GM12878 (cell line): ENCODE measurements around the gene FAM193A. TPM values are rescaled to one million over a fixed set of nuclear protein-coding genes. Genes with fewer than 3 reads are reported as not detected.

Experiments used
- ATAC-seq: fragments of 200-7000 bp; cut with Tn5 transposase; 3 replicates; pipeline ENCODE4 v1.9.1; 2020; ENCODE audit warnings: mild to moderate bottlenecking, moderate library complexity
- BruUV-seq: library from RNA; stranded (reverse); fragments of 400-500 nt; replicated peaks from 2 replicates; lab custom pipeline; 2021; lab: Mats Ljungman, UMichigan
- CTCF ChIA-PET: fragments of 300-600 bp; sonication (Branson Sonifier 250); formaldehyde crosslinking; extraction: SDS; loops from one replicate; lab custom pipeline; 2021; ENCODE audit warnings: inconsistent platforms; lab: Yijun Ruan, JAX
- POLR2A ChIA-PET: fragments of 350-600 bp; formaldehyde crosslinking; extraction: SDS; loops from one replicate; lab custom pipeline; 2021; ENCODE audit warnings: inconsistent platforms; lab: Charles Lee
- RAD21 ChIA-PET: fragments of 300-600 bp; sonication (Branson Sonifier 250); formaldehyde crosslinking; loops from one replicate; lab custom pipeline; 2023; ENCODE audit warnings: antibody characterized with exemption; ENCODE audit not compliant: unreplicated experiment; lab: Charles Lee
- SMC1A ChIA-PET: fragments of 300-600 bp; sonication (Branson Sonifier 250); formaldehyde crosslinking; loops from one replicate; lab custom pipeline; 2023; ENCODE audit not compliant: unreplicated experiment, uncharacterized antibody; lab: Charles Lee
- DNase-seq: peaks from one replicate; pipeline ENCODE4 v3.0.0-alpha.2; 2011; ENCODE audit warnings: low read depth, low spot score
- FAIRE-seq: peaks from 3 replicates; lab custom pipeline; 2011; peaks lifted over from hg19 to GRCh38; lab: Jason Lieb, UNC
- H2AFZ ChIP-seq: 2 replicates; pipeline ENCODE4 v1.6.0; 2011; ENCODE audit warnings: low read depth, low read length, control low read depth; ENCODE audit not compliant: control insufficient read depth
- H3K27ac ChIP-seq: 2 replicates; pipeline ENCODE4 v1.5.1; 2011; ENCODE audit warnings: control low read depth; ENCODE audit not compliant: control insufficient read depth, insufficient read depth
- H3K27me3 ChIP-seq, 2 experiments: replicated peaks in 1 of 2; 2 replicates each; pipeline versions ENCODE4 v1.6.0 to v1.6.1; 2011; ENCODE audit warnings: low read length in 1 of 2; ENCODE audit not compliant: control insufficient read depth in 2 of 2, insufficient read depth in 2 of 2
- H3K36me3 ChIP-seq, 2 experiments: 2 replicates each; pipeline ENCODE4 v1.5.1; 2011; ENCODE audit warnings: low read length in 1 of 2; ENCODE audit not compliant: control insufficient read depth in 2 of 2, insufficient read depth in 2 of 2
- H3K4me1 ChIP-seq: 2 replicates; pipeline ENCODE4 v1.6.1; 2011; ENCODE audit warnings: mild to moderate bottlenecking, low read length, moderate library complexity, mixed read lengths; ENCODE audit not compliant: control insufficient read depth, insufficient read depth
- H3K4me2 ChIP-seq: 2 replicates; pipeline ENCODE4 v1.6.0; 2011; ENCODE audit warnings: control low read depth; ENCODE audit not compliant: control insufficient read depth, insufficient read depth
- H3K4me3 ChIP-seq: fragments of 200-600 bp; sonication (generic); 2 replicates; pipeline ENCODE4 v1.5.1; 2016
- H3K79me2 ChIP-seq: 2 replicates; pipeline ENCODE4 v1.6.0; 2011; ENCODE audit warnings: low read length; ENCODE audit not compliant: control insufficient read depth, insufficient read depth
- H3K9ac ChIP-seq: 2 replicates; pipeline ENCODE4 v1.8.0; 2011; ENCODE audit warnings: low read length, control low read depth, mixed read lengths; ENCODE audit not compliant: control insufficient read depth, insufficient read depth
- H3K9me3 ChIP-seq: replicated peaks from 3 replicates; pipeline ENCODE4 v1.5.1; 2011; ENCODE audit warnings: mild to moderate bottlenecking, low read length; ENCODE audit not compliant: control insufficient read depth, insufficient read depth
- H4K20me1 ChIP-seq: 2 replicates; pipeline ENCODE4 v1.6.0; 2011; ENCODE audit not compliant: control insufficient read depth, insufficient read depth
- GABPA ChIP-seq: IDR thresholded peaks from 2 replicates; pipeline ENCODE4 v1.6.1; 2014; ENCODE audit warnings: antibody characterized with exemption, low read depth, mild to moderate bottlenecking, inconsistent platforms
- MTA2 ChIP-seq: fragments of 450-650 bp; IDR thresholded peaks from 2 replicates; pipeline ENCODE4 v1.6.1; 2016; ENCODE audit warnings: low read depth, mild to moderate bottlenecking, moderate library complexity
- NFYB ChIP-seq: IDR thresholded peaks from 2 replicates; pipeline ENCODE4 v1.6.1; 2011; ENCODE audit warnings: low read depth, mild to moderate bottlenecking, low read length, improper control_type of control experiment, moderate library complexity; ENCODE audit not compliant: insufficient read depth
- SMAD5 ChIP-seq: IDR thresholded peaks from 2 replicates; pipeline ENCODE4 v1.6.1; 2016; ENCODE audit warnings: antibody characterized with exemption, low read depth
- ZZZ3 ChIP-seq: IDR thresholded peaks from 2 replicates; pipeline ENCODE4 v1.6.1; 2011; ENCODE audit warnings: low read depth; ENCODE audit not compliant: control insufficient read depth, insufficient read length
- WGBS: methylation state at CpG from one replicate; pipeline ENCODE4 v1.1.6; 2016; ENCODE audit warnings: low lambda C conversion rate; ENCODE audit not compliant: insufficient replicate concordance, insufficient coverage; ENCODE audit errors: missing lambda C conversion rate; 5-methylcytosine and 5-hydroxymethylcytosine counted together
- in situ Hi-C: fragments of 300-500 bp; cut with MboI; formaldehyde crosslinking; loops from 9 replicates; pipeline ENCODE4 v1.14.3; 2018; ENCODE audit warnings: mixed read lengths
- intact Hi-C: fragments of 100-400 bp; cut with micrococcal nuclease; formaldehyde crosslinking; loops from one replicate; pipeline ENCODE4 v1.14.2; 2022; ENCODE audit not compliant: unreplicated experiment
- polyA plus RNA-seq, 11 experiments: library from polyadenylated mRNA; depleted of rRNA in 4 of 11; unstranded in 6 of 11; stranded (reverse) in 5 of 11; fragments of >200 nt; fragmentation: Nextera tagmentation in 4 of 11; fragmentation: Illumina TruSeq in 1 of 11; extraction: Ambion mirVana in 4 of 11; extraction: Trizol in 1 of 11; gene quantifications; 1 replicate in 1 of 11; 2 replicates in 10 of 11; pipeline versions ENCODE4 v1.2.1 to v1.2.3, GENCODE V29; 2011 to 2016; ENCODE audit warnings: inconsistent platforms in 2 of 11, missing spikeins in 2 of 11, low read depth in 1 of 11
- total RNA-seq, 4 experiments: library from RNA; depleted of rRNA in 3 of 4; stranded (reverse); fragments of >200 nt in 3 of 4; fragmentation: Illumina TruSeq in 1 of 4; extraction: Trizol in 1 of 4; gene quantifications; 2 replicates each; pipeline versions ENCODE4 v1.2.1 to v1.2.3, GENCODE V29; 2013 to 2021
- TF ChIP-seq, protein P1 (sequence below): fragments of 450-650 bp; formaldehyde crosslinking; IDR thresholded peaks from 2 replicates; pipeline ENCODE4 v1.5.0; 2022; ENCODE audit warnings: mild to moderate bottlenecking, missing genetic modification characterization

Gene FAM193A
- total and polyA plus RNA-seq, 10 of the 15 experiments (the other 5 are each of a cell fraction or from before 2014, with no cell fraction given), result 0.52 to 23.3 (median 7.4) TPM

DNA sequence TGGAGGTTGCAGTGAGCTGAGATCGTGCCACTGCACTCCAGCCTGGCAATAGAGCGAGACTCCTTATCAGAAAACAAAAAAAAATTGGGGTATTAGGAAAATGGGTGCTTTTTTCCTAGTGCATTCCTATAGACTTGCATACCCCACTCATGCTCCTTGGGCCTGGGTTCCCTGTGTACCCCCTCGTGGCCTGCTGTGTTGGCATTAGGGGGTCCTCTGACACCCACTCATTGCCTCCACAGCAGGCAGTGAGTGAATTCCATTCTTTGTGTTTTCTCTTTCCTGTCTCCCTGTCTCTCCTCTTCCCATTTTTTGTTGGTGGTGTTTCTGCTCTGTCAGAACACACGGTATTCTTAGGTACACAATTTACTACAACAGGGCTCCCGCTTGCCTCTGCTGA is 176.9 kb downstream of the FAM193A start:
- POLR2A ChIA-PET, result interaction anchor here (0.7 kb wide), 1 partner anchor 17 kb away, joined by 4 read pairs; no protein-coding TSS in a partner anchor
- intact Hi-C loops, result loop anchor here (5.0 kb wide), 1 partner anchor 34 kb away; no protein-coding TSS in a partner anchor

More for the DNA sequence above, 176.9 kb downstream of the FAM193A start:
- H3K4me3 ChIP-seq, result no peak overlapping the region
- no peaks in the 10 kb centered on the region for H3K9me3 ChIP-seq
- no peak for FAIRE-seq
- H2AFZ ChIP-seq, result no peak overlapping the region
- H3K9ac ChIP-seq, result no peak overlapping the region
- H3K4me2 ChIP-seq, result no peak overlapping the region
- no peaks in the 10 kb centered on the region for H4K20me1 ChIP-seq
- H3K27ac ChIP-seq, result no peak overlapping the region
- no TSS peak for BruUV-seq
- H3K4me1 ChIP-seq, result peaks cover 20% of the 10 kb centered on the region
- H3K79me2 ChIP-seq, result no peaks in the 10 kb centered on the region; the same call in 1 of the 2 replicates
- no peak for TF ChIP-seq ZZZ3
- TF ChIP-seq GABPA, result no peak
- TF ChIP-seq MTA2, result no peak
- TF ChIP-seq, protein P1, sequence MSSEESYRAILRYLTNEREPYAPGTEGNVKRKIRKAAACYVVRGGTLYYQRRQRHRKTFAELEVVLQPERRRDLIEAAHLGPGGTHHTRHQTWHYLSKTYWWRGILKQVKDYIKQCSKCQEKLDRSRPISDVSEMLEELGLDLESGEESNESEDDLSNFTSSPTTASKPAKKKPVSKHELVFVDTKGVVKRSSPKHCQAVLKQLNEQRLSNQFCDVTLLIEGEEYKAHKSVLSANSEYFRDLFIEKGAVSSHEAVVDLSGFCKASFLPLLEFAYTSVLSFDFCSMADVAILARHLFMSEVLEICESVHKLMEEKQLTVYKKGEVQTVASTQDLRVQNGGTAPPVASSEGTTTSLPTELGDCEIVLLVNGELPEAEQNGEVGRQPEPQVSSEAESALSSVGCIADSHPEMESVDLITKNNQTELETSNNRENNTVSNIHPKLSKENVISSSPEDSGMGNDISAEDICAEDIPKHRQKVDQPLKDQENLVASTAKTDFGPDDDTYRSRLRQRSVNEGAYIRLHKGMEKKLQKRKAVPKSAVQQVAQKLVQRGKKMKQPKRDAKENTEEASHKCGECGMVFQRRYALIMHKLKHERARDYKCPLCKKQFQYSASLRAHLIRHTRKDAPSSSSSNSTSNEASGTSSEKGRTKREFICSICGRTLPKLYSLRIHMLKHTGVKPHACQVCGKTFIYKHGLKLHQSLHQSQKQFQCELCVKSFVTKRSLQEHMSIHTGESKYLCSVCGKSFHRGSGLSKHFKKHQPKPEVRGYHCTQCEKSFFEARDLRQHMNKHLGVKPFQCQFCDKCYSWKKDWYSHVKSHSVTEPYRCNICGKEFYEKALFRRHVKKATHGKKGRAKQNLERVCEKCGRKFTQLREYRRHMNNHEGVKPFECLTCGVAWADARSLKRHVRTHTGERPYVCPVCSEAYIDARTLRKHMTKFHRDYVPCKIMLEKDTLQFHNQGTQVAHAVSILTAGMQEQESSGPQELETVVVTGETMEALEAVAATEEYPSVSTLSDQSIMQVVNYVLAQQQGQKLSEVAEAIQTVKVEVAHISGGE (CRISPR knock-in tag), result no peak
- no peak for TF ChIP-seq SMAD5
- no peak for TF ChIP-seq NFYB
- TF ChIP-seq, all 136 proteins: peak for 0
- RAD21 ChIA-PET, result interaction anchor here (0.6 to 0.9 kb wide), 2 partner anchors 17 to 40 kb away, joined by 3 read pairs; no protein-coding TSS in a partner anchor
- no peak for DNase-seq
- no peak for ATAC-seq
- CTCF ChIA-PET, result interaction anchor here (1.2 kb wide), 1 partner anchor 155 kb away, joined by 3 read pairs; no protein-coding TSS in a partner anchor
- H3K36me3 ChIP-seq, result peaks cover 2 to 3% of the 10 kb centered on the region in 2 experiments; a peak in 3 of 4 replicates
- SMC1A ChIA-PET, result interaction anchor here (0.7 to 1.9 kb wide), 2 partner anchors 17 to 226 kb away, joined by 3 to 7 read pairs; no protein-coding TSS in a partner anchor
- no peaks in the 10 kb centered on the region for H3K27me3 ChIP-seq
- in situ Hi-C loops, result no loop called here
- 87% methylated on average over 5 of the region's 5 CpGs for WGBS
